ENCODE measurements around the gene PAQR5.

Gene PAQR5

GRCh38 chr15:69308949-69309348 lies 10.2 kb downstream of the PAQR5 start:
- H3K4me3 ChIP-seq (ENCODE audit: low read depth, low read length) = no peak overlapping the region
- DNase-seq (ENCODE audit: low read depth) = no peak
- TF ChIP-seq POLR2A (IDR thresholded peaks at IDR 0.05; ENCODE audit: extremely low read depth, insufficient read length) = no peak
- TF ChIP-seq MYC (IDR thresholded peaks at IDR 0.05; ENCODE audit: low read depth, low read length) = no peak
- no peak for TF ChIP-seq MAX (IDR thresholded peaks at IDR 0.05; ENCODE audit: low read depth, low read length)
- no peak for TF ChIP-seq CTCF (IDR thresholded peaks at IDR 0.05; ENCODE audit: low read depth, low read length)

- H3K4me3 ChIP-seq (ENCODE audit: low read depth, low read length) = no peak overlapping the region
- DNase-seq (ENCODE audit: low read depth) = no peak
- TF ChIP-seq CTCF (IDR thresholded peaks at IDR 0.05; ENCODE audit: low read depth, low read length) = no peak
- TF ChIP-seq MAX (IDR thresholded peaks at IDR 0.05; ENCODE audit: low read depth, low read length) = no peak
- no peak for TF ChIP-seq MYC (IDR thresholded peaks at IDR 0.05; ENCODE audit: low read depth, low read length)
- TF ChIP-seq POLR2A (IDR thresholded peaks at IDR 0.05; ENCODE audit: extremely low read depth, insufficient read length) = no peak
Observed at GRCh38 chr15:69311319-69311721, 12.6 kb downstream of the PAQR5 start.

GRCh38 chr15:69313432-69314000 lies 14.8 kb downstream of the PAQR5 start:
- TF ChIP-seq MAX (IDR thresholded peaks at IDR 0.05; ENCODE audit: low read depth, low read length) (no peak), MYC (IDR thresholded peaks at IDR 0.05; ENCODE audit: low read depth, low read length) (no peak), CTCF (IDR thresholded peaks at IDR 0.05; ENCODE audit: low read depth, low read length) (no peak), POLR2A (IDR thresholded peaks at IDR 0.05; ENCODE audit: extremely low read depth, insufficient read length) (no peak)
- no peak overlapping the region for H3K4me3 ChIP-seq (ENCODE audit: low read depth, low read length)
- DNase-seq (ENCODE audit: low read depth) = no peak

- no peak overlapping the region for H3K4me3 ChIP-seq (ENCODE audit: low read depth, low read length)
- TF ChIP-seq POLR2A (IDR thresholded peaks at IDR 0.05; ENCODE audit: extremely low read depth, insufficient read length) (no peak), CTCF (IDR thresholded peaks at IDR 0.05; ENCODE audit: low read depth, low read length) (no peak), MYC (IDR thresholded peaks at IDR 0.05; ENCODE audit: low read depth, low read length) (no peak), MAX (IDR thresholded peaks at IDR 0.05; ENCODE audit: low read depth, low read length) (no peak)
- DNase-seq (ENCODE audit: low read depth) = no peak
Observed at GRCh38 chr15:69314131-69314530, 15.4 kb downstream of the PAQR5 start.

GRCh38 chr15:69314736-69315135 lies 16.0 kb downstream of the PAQR5 start:
- DNase-seq (ENCODE audit: low read depth) = no peak
- TF ChIP-seq POLR2A (IDR thresholded peaks at IDR 0.05; ENCODE audit: extremely low read depth, insufficient read length) (no peak), CTCF (IDR thresholded peaks at IDR 0.05; ENCODE audit: low read depth, low read length) (no peak), MYC (IDR thresholded peaks at IDR 0.05; ENCODE audit: low read depth, low read length) (no peak), MAX (IDR thresholded peaks at IDR 0.05; ENCODE audit: low read depth, low read length) (no peak)
- no peak overlapping the region for H3K4me3 ChIP-seq (ENCODE audit: low read depth, low read length)

Data from NB4 (cell line).